SW480 (cell line): Measurements from ENCODE around the gene MLST8.
"Not testable (repeated sequence)": the region's sequence is repeated elsewhere in the genome, so short reads cannot be mapped to it uniquely, and the experiment has no call there.

Experiments used
- DNase-seq: peaks from one replicate; pipeline ENCODE4 v3.0.0-alpha.2; 2016; ENCODE audit warnings: low spot score

The MLST8 gene

DNA sequence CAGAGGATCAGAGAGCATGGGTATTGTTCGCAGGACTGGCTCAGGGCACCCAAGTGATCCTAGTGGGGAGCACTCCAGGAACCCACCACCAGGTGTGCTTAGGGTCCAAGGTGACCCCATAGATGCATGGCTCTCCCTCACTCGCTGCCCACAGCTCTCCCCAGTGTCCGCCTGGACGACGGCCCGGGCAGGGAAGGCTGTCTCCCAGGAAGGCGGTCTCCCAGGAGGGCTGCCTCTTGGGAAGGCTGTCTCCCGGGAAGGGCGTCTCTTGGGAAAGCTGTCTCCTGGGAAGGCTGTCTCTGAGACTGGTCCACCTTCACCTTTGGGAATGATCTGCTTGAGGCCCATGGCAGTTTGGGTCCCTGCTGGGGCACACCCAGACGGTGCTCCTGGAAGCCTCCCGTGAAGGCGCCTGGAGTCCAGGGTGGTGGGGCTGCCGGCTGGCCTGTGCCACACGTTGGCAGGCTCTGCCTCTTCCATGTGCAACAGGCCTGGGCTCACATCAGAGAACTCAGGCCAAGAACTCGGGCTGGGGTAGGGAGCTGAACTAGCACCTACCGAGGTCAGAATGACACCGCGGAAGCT is 41.1 kb downstream of the MLST8 start:
- DNase-seq: no peak

DNA sequence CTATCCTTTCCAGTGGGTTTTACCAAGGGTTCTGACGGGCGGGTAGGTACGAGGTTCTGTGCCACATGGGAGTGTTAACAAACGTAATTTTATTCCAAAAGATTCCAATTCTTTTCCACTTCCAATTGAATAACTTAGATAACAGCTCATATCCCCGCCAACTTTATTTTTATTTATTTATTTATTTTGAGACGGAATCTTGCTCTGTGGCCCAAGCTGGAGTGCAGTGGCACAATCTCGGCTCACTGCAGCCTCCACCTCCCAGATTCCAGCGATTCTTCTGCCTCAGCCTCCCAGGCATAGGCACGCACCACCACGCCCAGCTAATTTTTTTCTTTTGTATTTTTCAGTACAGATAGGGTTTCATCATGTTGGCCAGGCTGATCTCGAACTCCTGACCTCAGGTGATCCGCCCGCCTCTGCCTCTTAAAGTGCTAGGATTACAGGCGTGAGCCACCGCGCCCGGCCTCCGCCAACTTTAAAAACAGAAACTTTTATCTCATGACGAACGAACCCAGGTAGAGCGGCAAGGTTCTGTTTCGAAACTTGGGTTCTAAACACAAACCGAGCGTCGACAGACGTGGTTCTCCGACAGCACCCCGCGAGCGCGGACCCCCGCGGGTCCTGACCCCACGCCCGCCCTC is 45.5 kb downstream of the MLST8 start:
- DNase-seq: no peak

DNA sequence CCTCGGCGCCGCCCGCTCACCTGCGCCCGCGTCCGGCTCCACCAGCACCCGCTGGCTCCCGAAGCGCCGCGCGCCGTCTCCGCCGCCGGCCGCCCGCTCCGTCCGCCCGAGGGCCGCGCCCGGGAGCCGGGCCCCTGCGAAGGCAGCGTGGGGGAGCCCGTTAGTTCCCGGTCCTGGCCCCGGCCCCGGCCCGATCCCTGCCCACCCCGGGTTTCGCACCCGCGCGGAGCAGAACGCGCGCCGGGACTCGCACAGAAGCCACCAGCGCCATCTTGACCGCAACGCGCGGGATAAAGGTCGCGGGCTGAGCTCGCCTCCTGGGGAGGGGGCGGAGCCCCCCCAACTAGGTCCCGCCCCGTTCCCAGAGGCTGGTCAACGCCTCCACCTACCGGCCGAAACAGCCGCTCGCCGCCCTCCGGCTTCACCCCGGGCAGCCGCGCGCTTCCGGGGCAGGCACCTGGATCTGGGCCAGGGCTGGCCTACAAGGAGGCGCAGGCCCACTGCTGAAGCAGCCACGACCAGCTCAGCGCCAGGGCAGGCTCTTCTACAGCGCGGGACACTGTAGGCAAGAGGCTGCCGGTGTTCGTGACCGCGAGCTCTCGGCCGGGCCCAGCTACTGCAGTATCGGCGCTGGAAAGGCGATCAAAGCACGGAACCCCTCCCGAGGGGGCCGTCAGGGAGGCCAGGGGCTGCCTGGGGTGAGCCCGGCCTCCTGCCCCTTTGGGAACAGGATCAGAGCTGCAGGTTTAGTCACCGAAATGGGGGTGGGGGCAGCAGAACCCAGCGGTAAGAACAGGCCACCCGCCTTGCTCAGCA is 46.2 kb downstream of the MLST8 start, which contains the start of gene ECI1:
Gene ECI1, minus strand, starts transcription at position 292 of the 816 bp plus-strand sequence. Its CDS starts 21 bp downstream, at position 271.
- peak; percentile 91 for DNase-seq

DNA sequence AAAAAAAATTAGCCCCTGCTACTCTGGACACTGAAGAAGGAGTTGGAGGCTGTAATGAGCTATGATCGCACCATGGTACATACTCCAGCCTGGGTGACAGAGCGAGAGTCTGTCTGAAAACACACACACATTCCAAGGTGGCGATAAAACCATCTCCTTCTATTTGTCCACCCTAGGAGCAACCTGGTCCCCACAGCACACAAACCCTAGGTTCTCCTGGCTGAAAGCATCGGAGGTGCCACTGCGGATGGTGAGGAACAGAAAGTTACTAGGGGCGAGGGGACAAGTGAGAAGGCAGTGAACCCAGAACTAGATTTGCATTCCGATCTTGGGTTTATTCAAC is 47.5 kb downstream of the MLST8 start:
- no peak for DNase-seq

DNA sequence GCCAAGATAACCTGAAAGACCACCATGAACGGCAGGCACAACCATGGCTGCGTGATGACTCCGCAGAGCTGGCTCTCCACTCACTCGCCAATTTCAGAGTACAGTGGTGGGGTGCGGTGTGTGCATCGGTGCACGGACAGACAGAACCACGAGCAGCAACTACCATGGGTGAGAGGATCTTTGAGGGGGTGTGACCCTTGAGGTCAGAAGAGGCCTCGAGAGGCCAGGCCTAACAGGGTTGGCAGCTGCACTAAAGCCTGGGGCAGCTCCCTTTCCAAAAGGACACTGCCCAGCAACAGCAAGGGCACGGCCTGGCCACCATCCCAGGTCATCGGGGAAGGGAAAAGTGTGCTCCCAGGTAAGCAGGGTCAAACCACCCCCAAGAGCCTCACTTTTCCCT is 48.0 kb downstream of the MLST8 start:
- no peak for DNase-seq

DNA sequence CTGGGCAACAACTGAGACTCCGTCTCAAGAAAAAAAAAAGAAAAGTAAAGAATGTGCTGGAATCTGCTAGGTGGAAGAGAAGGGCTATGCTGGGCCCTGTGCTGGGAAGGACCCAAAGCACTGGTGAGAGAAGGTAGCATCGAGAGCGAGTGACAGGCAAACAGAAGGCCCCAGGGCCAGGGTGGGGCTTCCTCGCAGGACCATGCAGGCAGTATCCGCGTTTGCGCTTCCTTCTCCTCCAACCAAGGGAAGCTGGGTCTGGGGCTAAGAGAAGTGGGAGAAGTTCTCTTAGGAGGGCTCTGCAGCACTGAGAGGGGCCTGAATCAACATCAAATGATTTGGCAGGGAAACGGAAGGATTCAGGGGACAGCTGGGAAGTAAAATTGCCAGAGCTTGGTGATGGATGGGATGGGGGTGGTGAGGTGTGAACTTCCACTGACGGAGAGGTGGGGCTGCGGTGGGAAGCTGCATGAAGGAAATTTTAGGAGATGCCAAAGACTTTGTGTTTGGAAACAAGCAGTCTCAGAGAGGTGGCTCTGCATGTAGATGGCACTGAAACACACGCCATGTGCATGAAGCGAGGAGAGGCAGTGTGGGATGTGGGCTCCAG is 51.4 kb downstream of the MLST8 start:
- DNase-seq: no peak

DNA sequence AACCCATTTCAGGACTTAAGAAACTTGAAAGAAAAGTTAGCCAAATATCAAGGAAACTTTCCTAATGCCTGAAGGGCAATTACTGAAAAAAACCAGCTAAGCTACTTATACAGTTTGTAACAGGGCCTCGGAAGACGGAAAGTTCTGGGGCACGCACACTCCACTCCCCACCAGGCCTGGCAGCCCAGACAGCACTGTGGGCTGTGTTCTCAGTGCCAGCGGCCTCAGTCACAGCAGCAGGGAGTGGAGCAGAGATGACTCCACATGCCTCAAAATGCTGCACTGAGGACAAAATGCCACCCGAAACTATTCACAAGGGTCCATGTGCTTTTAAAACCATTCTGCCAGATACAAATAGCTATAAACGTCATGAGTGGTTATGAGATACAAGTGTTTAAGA is 52.5 kb downstream of the MLST8 start:
- no peak for DNase-seq

DNA sequence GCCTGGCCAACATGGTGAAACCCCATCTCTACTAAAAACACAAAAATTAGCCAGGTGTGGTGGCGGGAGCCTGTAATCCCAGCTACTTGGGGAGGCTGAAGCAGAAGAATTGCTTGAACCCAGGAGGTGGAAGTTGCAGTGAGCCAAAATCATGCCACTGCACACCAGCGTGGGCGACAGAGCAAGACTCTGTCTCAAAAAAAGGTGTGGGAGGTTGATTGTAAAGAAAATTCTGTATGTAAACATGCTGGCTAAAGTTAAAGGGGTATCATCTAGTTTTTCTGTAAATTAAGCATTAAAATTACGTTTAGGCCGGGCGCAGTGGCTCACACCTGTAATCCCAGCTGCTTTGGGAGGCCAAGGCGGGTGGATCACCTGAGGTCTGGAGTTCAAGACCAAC is 53.3 kb downstream of the MLST8 start:
- not testable (repeated sequence) for DNase-seq
